Measurements from ENCODE around the gene ALDH1L1.

ALDH1L1 gene

GRCh38 chr3:126065876-126066275, 114.5 kb downstream of the ALDH1L1 start:
- no peak for DNase-seq
- H3K27ac ChIP-seq = no peak overlapping the region
- H3K27me3 ChIP-seq (replicated peaks) = no peaks in the 10 kb centered on the region
- H3K36me3 ChIP-seq (replicated peaks) = no peaks in the 10 kb centered on the region
- no peak overlapping the region for H3K4me3 ChIP-seq (ENCODE audit: low read depth, low read length)
- TF ChIP-seq, protein P1, sequence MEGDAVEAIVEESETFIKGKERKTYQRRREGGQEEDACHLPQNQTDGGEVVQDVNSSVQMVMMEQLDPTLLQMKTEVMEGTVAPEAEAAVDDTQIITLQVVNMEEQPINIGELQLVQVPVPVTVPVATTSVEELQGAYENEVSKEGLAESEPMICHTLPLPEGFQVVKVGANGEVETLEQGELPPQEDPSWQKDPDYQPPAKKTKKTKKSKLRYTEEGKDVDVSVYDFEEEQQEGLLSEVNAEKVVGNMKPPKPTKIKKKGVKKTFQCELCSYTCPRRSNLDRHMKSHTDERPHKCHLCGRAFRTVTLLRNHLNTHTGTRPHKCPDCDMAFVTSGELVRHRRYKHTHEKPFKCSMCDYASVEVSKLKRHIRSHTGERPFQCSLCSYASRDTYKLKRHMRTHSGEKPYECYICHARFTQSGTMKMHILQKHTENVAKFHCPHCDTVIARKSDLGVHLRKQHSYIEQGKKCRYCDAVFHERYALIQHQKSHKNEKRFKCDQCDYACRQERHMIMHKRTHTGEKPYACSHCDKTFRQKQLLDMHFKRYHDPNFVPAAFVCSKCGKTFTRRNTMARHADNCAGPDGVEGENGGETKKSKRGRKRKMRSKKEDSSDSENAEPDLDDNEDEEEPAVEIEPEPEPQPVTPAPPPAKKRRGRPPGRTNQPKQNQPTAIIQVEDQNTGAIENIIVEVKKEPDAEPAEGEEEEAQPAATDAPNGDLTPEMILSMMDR (IDR thresholded peaks at IDR 0.05; ENCODE audit: low read depth, low read length, missing control alignments) = no peak
- in situ Hi-C loops (cut with HindIII; ENCODE audit: low pct_ligation_motif_present, low sequenced_read_pairs) = no loop called here

DNA sequence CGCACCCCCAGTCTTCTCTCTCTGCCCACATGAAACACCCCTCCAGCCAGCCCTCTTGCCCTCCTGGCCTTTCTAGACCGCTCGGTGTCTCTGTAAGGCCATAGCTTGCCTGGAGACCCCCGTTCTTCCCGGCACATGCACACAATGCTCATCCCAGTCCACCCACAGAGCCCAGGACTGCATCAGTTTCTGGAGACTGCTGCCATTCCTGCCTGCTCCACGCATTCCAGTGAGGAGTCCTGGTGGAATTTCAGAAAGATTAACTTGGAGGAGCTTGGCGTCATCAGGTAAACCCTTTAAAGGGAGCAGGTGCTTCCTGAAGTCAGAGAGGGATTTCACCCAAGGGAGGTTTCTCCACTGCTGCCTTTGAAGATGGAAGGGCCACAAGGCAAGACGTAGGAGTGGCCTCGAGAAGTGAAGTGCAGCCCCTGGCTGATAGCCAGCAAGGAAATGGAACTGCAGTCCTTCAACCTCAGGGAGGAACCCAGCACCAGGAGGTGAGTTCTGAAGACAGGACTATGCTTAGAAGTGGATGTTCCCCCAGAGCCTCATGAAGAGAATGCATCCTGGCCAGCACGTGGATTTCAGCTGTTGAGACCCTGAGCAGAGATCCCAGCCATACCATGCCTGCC, 115.6 kb downstream of the ALDH1L1 start:
- in situ Hi-C loops (cut with HindIII; ENCODE audit: low pct_ligation_motif_present, low sequenced_read_pairs) = no loop called here
- H3K27ac ChIP-seq = no peak overlapping the region
- no peaks in the 10 kb centered on the region for H3K27me3 ChIP-seq (replicated peaks)
- no peak for DNase-seq
- H3K36me3 ChIP-seq (replicated peaks) = no peaks in the 10 kb centered on the region
- H3K4me3 ChIP-seq (ENCODE audit: low read depth, low read length) = no peak overlapping the region
- TF ChIP-seq, protein P1 (IDR thresholded peaks at IDR 0.05; ENCODE audit: low read depth, low read length, missing control alignments) = no peak

DNA sequence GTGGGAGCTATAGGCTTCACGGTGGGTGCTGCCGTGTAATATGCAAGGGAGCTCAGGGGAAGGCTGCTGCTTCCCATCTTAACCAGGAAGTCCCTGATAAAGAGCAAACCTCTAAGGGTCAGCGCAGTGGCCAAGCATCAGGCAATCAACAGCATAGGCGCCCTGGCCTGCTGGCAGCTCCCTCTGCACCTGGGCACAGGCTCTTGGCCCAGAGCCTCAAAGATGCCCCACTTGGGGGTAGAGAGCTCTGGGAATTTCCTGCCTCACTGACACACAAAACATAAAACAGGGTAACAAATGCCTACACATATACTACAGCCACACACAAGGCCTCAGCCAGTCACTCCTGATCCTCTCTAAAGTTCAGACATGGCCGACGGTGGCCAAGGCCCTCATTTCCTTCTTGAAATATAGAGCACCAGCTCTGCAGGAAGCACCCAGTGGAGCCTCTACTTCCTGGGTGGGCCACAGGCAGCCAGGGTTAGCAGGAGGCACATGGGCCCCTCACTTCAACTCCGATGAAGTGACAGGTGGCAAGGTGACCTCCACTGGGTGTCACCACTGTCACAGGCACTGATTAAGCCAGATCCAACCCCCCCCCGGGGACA, 116.9 kb downstream of the ALDH1L1 start:
- H3K27me3 ChIP-seq (replicated peaks) = no peaks in the 10 kb centered on the region
- no peak overlapping the region for H3K27ac ChIP-seq
- no peak overlapping the region for H3K4me3 ChIP-seq (ENCODE audit: low read depth, low read length)
- TF ChIP-seq, protein P1 (IDR thresholded peaks at IDR 0.05; ENCODE audit: low read depth, low read length, missing control alignments) = no peak
- in situ Hi-C loops (cut with HindIII; ENCODE audit: low pct_ligation_motif_present, low sequenced_read_pairs) = no loop called here
- DNase-seq = no peak
- no peaks in the 10 kb centered on the region for H3K36me3 ChIP-seq (replicated peaks)

DNA sequence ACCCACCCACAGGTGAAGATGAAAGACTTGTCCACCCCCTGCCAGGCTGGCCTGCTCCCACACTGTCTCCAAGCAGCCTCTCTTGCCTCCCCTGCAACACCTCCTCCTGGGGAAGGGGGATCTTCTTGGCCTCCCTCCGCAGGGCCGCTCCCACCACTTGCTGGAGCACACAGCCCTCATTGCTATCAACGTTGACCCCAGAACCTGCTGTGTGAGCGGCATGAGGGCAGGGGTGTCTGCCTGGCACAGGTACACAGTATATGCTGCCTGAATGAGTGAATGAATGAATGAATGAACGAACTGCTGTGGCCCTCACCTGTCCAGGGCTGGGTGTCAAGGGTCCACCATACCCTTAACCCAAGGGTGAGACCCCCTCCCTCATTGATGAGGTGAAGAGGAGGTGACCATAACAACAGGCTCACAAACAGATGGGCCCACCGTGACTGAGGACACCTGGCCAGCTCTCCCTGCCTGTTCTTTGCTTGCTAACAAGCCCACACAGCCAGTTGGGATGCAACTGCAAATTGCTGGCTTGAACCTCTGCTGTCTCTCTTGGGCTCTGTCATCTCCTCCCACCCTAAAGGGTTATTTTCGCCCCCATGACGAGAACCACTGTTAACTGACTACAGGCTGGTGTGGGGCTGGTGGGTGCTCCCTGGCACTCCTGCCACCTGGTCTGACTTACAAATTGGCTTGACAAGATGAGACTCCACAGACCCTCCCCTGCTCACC, 118.9 kb downstream of the ALDH1L1 start:
- H3K4me3 ChIP-seq (ENCODE audit: low read depth, low read length) = no peak overlapping the region
- DNase-seq = no peak
- in situ Hi-C loops (cut with HindIII; ENCODE audit: low pct_ligation_motif_present, low sequenced_read_pairs) = no loop called here
- H3K27me3 ChIP-seq (replicated peaks) = no peaks in the 10 kb centered on the region
- H3K36me3 ChIP-seq (replicated peaks) = no peaks in the 10 kb centered on the region
- H3K27ac ChIP-seq = no peak overlapping the region
- TF ChIP-seq, protein P1 (IDR thresholded peaks at IDR 0.05; ENCODE audit: low read depth, low read length, missing control alignments) = no peak

- in situ Hi-C loops (cut with HindIII; ENCODE audit: low pct_ligation_motif_present, low sequenced_read_pairs) = no loop called here
- Histone ChIP-seq H3K27ac (no peak overlapping the region), H3K4me3 (ENCODE audit: low read depth, low read length) (no peak overlapping the region), H3K36me3 (replicated peaks) (no peaks in the 10 kb centered on the region), H3K27me3 (replicated peaks) (no peaks in the 10 kb centered on the region)
- no peak for DNase-seq
- TF ChIP-seq, protein P1 (IDR thresholded peaks at IDR 0.05; ENCODE audit: low read depth, low read length, missing control alignments) = no peak
Measured at GRCh38 chr3:126060613-126061145, 119.7 kb downstream of the ALDH1L1 start.

Measured in brain microvascular endothelial cell (primary cell).